Caco-2 (cell line): ENCODE data around the gene N4BP2. TPM values are rescaled to one million over a fixed set of nuclear protein-coding genes. Genes with fewer than 3 reads are reported as not detected.

Source experiments
- BruUV-seq: library from RNA; stranded (reverse); fragments of 400-500 nt; replicated peaks from 2 replicates; lab custom pipeline; 2021; lab: Mats Ljungman, UMichigan
- CTCF ChIA-PET: fragments of 300-600 bp; sonication (Branson Sonifier 250); formaldehyde crosslinking; loops from one replicate; lab custom pipeline; 2022; ENCODE audit warnings: antibody characterized with exemption; lab: Charles Lee
- POLR2A ChIA-PET: fragments of 300-600 bp; sonication (Branson Sonifier 250); formaldehyde crosslinking; loops from one replicate; lab custom pipeline; 2022; ENCODE audit warnings: antibody characterized with exemption; lab: Charles Lee
- DNase-seq, 2 experiments: peaks; one replicate each; pipeline versions ENCODE4 v3.0.0 to v3.0.0-alpha.2; 2020 to 2022
- H3K27me3 ChIP-seq: replicated peaks from 2 replicates; pipeline ENCODE4 v1.6.0; 2011; ENCODE audit warnings: low read length; ENCODE audit not compliant: control insufficient read depth, insufficient read depth
- H3K36me3 ChIP-seq: 2 replicates; pipeline ENCODE4 v1.5.1; 2011; ENCODE audit warnings: low read length; ENCODE audit not compliant: control insufficient read depth, insufficient read depth
- H3K4me1 ChIP-seq: fragments of 250-450 bp; sonication (Bioruptor Pico); 2 replicates; pipeline ENCODE4 v1.5.1; 2020; ENCODE audit warnings: mild to moderate bottlenecking
- H3K4me3 ChIP-seq: 2 replicates; pipeline ENCODE4 v1.5.1; 2011; ENCODE audit warnings: low read depth, mild to moderate bottlenecking, control low read depth, low read length
- H3K9me3 ChIP-seq: fragments of 250-450 bp; sonication (Bioruptor Pico); 2 replicates; pipeline ENCODE4 v1.5.1; 2020; ENCODE audit warnings: mild to moderate bottlenecking, moderate library complexity
- H3K27ac Mint-ChIP-seq: one replicate; pipeline ENCODE4 v1.8.0; 2022; ENCODE audit warnings: mixed read lengths; ENCODE audit not compliant: unreplicated experiment
- H3K27me3 Mint-ChIP-seq: one replicate; pipeline ENCODE4 v1.8.0; 2022; ENCODE audit warnings: mixed read lengths; ENCODE audit not compliant: insufficient read depth, unreplicated experiment
- H3K36me3 Mint-ChIP-seq: one replicate; pipeline ENCODE4 v1.8.0; 2022; ENCODE audit warnings: mild to moderate bottlenecking, mixed read lengths; ENCODE audit not compliant: insufficient read depth, unreplicated experiment
- H3K4me1 Mint-ChIP-seq: one replicate; pipeline ENCODE4 v1.8.0; 2022; ENCODE audit warnings: low read depth, mixed read lengths; ENCODE audit not compliant: unreplicated experiment
- H3K4me3 Mint-ChIP-seq: one replicate; pipeline ENCODE4 v1.8.0; 2022; ENCODE audit warnings: mild to moderate bottlenecking, moderate library complexity, mixed read lengths; ENCODE audit not compliant: unreplicated experiment
- H3K9me3 Mint-ChIP-seq: one replicate; pipeline ENCODE4 v1.8.0; 2022; ENCODE audit warnings: mixed read lengths; ENCODE audit not compliant: unreplicated experiment
- CTCF ChIP-seq, 2 experiments: fragments of 200-600 bp in 1 of 2; IDR thresholded peaks; 1 replicate in 1 of 2; 2 replicates in 1 of 2; pipeline versions ENCODE4 v1.5.1 to v1.8.0; 2011 to 2022; ENCODE audit warnings: antibody characterized with exemption in 1 of 2, control low read depth in 1 of 2, inconsistent platforms in 1 of 2, low read depth in 1 of 2, low read length in 1 of 2, mild to moderate bottlenecking in 1 of 2, moderate library complexity in 1 of 2; ENCODE audit not compliant: insufficient read depth in 1 of 2, severe bottlenecking in 1 of 2, unreplicated experiment in 1 of 2
- intact Hi-C: fragments of 100-400 bp; cut with micrococcal nuclease; formaldehyde crosslinking; loops from one replicate; pipeline ENCODE4 v1.10.0; 2022; ENCODE audit not compliant: unreplicated experiment
- total RNA-seq: library from RNA; stranded (reverse); gene quantifications from 2 replicates; pipeline ENCODE4 v1.2.3, GENCODE V29; 2022

The N4BP2 gene
- total RNA-seq, 1 experiment from 2014 or later, result 28.7 TPM

GRCh38 chr4:40195182-40196177 lies 138.8 kb downstream of the N4BP2 start:
- CTCF ChIA-PET, result no interaction called here
- H3K36me3 ChIP-seq, result no peaks in the 10 kb centered on the region
- Mint-ChIP-seq H3K9me3 (no peaks in the 10 kb centered on the region), H3K4me3 (no peak overlapping the region), H3K4me1 (peaks cover 21% of the 10 kb centered on the region), H3K27ac (no peak overlapping the region), H3K27me3 (no peaks in the 10 kb centered on the region), H3K36me3 (no peaks in the 10 kb centered on the region)
- no peak for TF ChIP-seq CTCF (IDR thresholded peaks at IDR 0.05; ENCODE audit: insufficient read depth in 1 of 2, low read depth in 1 of 2, low read length in 1 of 2, severe bottlenecking in 1 of 2, unreplicated experiment in 1 of 2)
- no peak for DNase-seq
- BruUV-seq, result no TSS peak
- POLR2A ChIA-PET, result no interaction called here
- peaks cover 19% of the 10 kb centered on the region for H3K4me1 ChIP-seq
- no peak overlapping the region for H3K4me3 ChIP-seq
- no peaks in the 10 kb centered on the region for H3K27me3 ChIP-seq
- intact Hi-C loops, result no loop called here
- no peaks in the 10 kb centered on the region for H3K9me3 ChIP-seq

- no peaks in the 10 kb centered on the region for H3K27me3 Mint-ChIP-seq
- Histone ChIP-seq H3K4me1 (peaks cover 13% of the 10 kb centered on the region), H3K27me3 (no peaks in the 10 kb centered on the region), H3K9me3 (no peaks in the 10 kb centered on the region), H3K4me3 (no peak overlapping the region), H3K36me3 (no peaks in the 10 kb centered on the region)
- POLR2A ChIA-PET, result no interaction called here
- H3K9me3 Mint-ChIP-seq, result no peaks in the 10 kb centered on the region
- H3K36me3 Mint-ChIP-seq, result no peaks in the 10 kb centered on the region
- no peak for DNase-seq
- no peak overlapping the region for H3K27ac Mint-ChIP-seq
- TF ChIP-seq CTCF (IDR thresholded peaks at IDR 0.05; ENCODE audit: insufficient read depth in 1 of 2, low read depth in 1 of 2, low read length in 1 of 2, severe bottlenecking in 1 of 2, unreplicated experiment in 1 of 2), result no peak
- intact Hi-C loops, result no loop called here
- peaks cover 13% of the 10 kb centered on the region for H3K4me1 Mint-ChIP-seq
- no TSS peak for BruUV-seq
- CTCF ChIA-PET, result no interaction called here
- no peak overlapping the region for H3K4me3 Mint-ChIP-seq
Measured at GRCh38 chr4:40196272-40196671, 139.6 kb downstream of the N4BP2 start.

- Histone ChIP-seq H3K9me3 (no peaks in the 10 kb centered on the region), H3K27me3 (no peaks in the 10 kb centered on the region), H3K36me3 (no peaks in the 10 kb centered on the region), H3K4me3 (no peak within 1 kb of the TSS), H3K4me1 (peaks cover 9% of the 10 kb centered on the region)
- BruUV-seq, result no TSS peak
- Mint-ChIP-seq H3K4me3 (no peak within 1 kb of the TSS), H3K27me3 (no peaks in the 10 kb centered on the region), H3K9me3 (no peaks in the 10 kb centered on the region), H3K4me1 (peaks cover 8% of the 10 kb centered on the region), H3K27ac (peak within 1 kb of the TSS; percentile 24), H3K36me3 (no peaks in the 10 kb centered on the region)
- no peak for TF ChIP-seq CTCF (IDR thresholded peaks at IDR 0.05; ENCODE audit: insufficient read depth in 1 of 2, low read depth in 1 of 2, low read length in 1 of 2, severe bottlenecking in 1 of 2, unreplicated experiment in 1 of 2)
- CTCF ChIA-PET, result no interaction called here
- no peak for DNase-seq
- POLR2A ChIA-PET, result no interaction called here
- intact Hi-C loops, result no loop called here
Measured at GRCh38 chr4:40196724-40197281, 140.2 kb downstream of the N4BP2 start, which contains the start of gene RHOH. RHOH (plus strand) TSS chr4:40197031; CDS start chr4:40243387, 46,356 bp downstream.
